ENCODE data around the gene LMNA. TPM values are rescaled to one million over a fixed set of nuclear protein-coding genes. Genes with fewer than 3 reads are reported as not detected.

The LMNA gene
- total and polyA plus RNA-seq, 10 of the 15 experiments (the other 5 are each of a cell fraction or from before 2014, with no cell fraction given): 0.42 to 334 (median 81.1) TPM

- TF ChIP-seq ZNF687 (IDR thresholded peaks at IDR 0.05) (no peak), ZBTB33 (IDR thresholded peaks at IDR 0.05) (no peak), MTA3 (IDR thresholded peaks at IDR 0.05; ENCODE audit: borderline replicate concordance, low read length) (no peak), EGR1 (IDR thresholded peaks at IDR 0.05; ENCODE audit: borderline replicate concordance in 1 of 2, low read depth in 2 of 2, low read length in 2 of 2) (no peak), ELK1 (IDR thresholded peaks at IDR 0.05; ENCODE audit: low read depth, low read length) (no peak), SRF (IDR thresholded peaks at IDR 0.05; ENCODE audit: low read depth in 2 of 2, low read length in 2 of 2) (no peak), NFYB (IDR thresholded peaks at IDR 0.05; ENCODE audit: insufficient read depth, low read depth, low read length) (no peak), ZBTB11 (CRISPR knock-in tag; IDR thresholded peaks at IDR 0.05) (no peak), BCL11A (IDR thresholded peaks at IDR 0.05; ENCODE audit: low read depth, low read length) (no peak), MEF2B (IDR thresholded peaks at IDR 0.05; ENCODE audit: partially characterized antibody, poor library complexity, severe bottlenecking) (no peak), SP1 (IDR thresholded peaks at IDR 0.05; ENCODE audit: low read depth, low read length) (no peak), NKRF (conservative IDR thresholded peaks at IDR 0.05) (no peak), ZSCAN29 (IDR thresholded peaks at IDR 0.05) (no peak), HDAC2 (IDR thresholded peaks at IDR 0.05) (no peak)
Observed at GRCh38 chr1:156155756-156156510, 41.4 kb downstream of the LMNA start (continued).

Measured in GM12878 (cell line).